Natural killer cell (primary cell): Measurements from ENCODE around the gene PITX3. TPM values are rescaled to one million over a fixed set of nuclear protein-coding genes. Genes with fewer than 3 reads are reported as not detected.

Source experiments
- ATAC-seq, 3 donors: fragments of 150-1000 bp in 2 of 3; fragments of 200-7000 bp in 1 of 3; cut with Tn5 transposase; 1 replicate in 1 of 3; 2 replicates in 2 of 3; pipeline ENCODE4 v1.10.0; 2021; ENCODE audit warnings: mild to moderate bottlenecking in 2 of 3, moderate library complexity in 2 of 3
- DNase-seq, 2 donors: peaks; one replicate each; pipeline versions ENCODE4 v3.0.0 to v3.0.0-alpha.2; 2013 to 2021; ENCODE audit warnings: mixed read lengths in 1 of 2
- H3K27ac ChIP-seq: one replicate; pipeline ENCODE4 v1.5.1; 2013; ENCODE audit warnings: mild to moderate bottlenecking, low read length
- H3K27me3 ChIP-seq: one replicate; pipeline ENCODE4 v1.6.1; 2013; ENCODE audit warnings: low read length; ENCODE audit not compliant: control insufficient read depth, insufficient read depth
- H3K36me3 ChIP-seq: one replicate; pipeline ENCODE4 v1.6.1; 2013; ENCODE audit warnings: low read length; ENCODE audit not compliant: control insufficient read depth, insufficient read depth
- H3K4me1 ChIP-seq: one replicate; pipeline ENCODE4 v1.6.1; 2013; ENCODE audit warnings: low read length; ENCODE audit not compliant: control insufficient read depth, insufficient read depth
- H3K4me3 ChIP-seq: one replicate; pipeline ENCODE4 v1.5.1; 2013; ENCODE audit warnings: low read length
- H3K9me3 ChIP-seq: one replicate; pipeline ENCODE4 v1.6.1; 2013; ENCODE audit warnings: low read length; ENCODE audit not compliant: control insufficient read depth, insufficient read depth
- H3K27ac Mint-ChIP-seq, 2 donors: one replicate each; pipeline ENCODE4 v1.8.0; 2022; ENCODE audit warnings: mild to moderate bottlenecking in 2 of 2, mixed read lengths in 2 of 2, moderate library complexity in 1 of 2
- H3K27me3 Mint-ChIP-seq, 2 donors: one replicate each; pipeline ENCODE4 v1.8.0; 2022; ENCODE audit warnings: low read depth in 2 of 2, mixed read lengths in 2 of 2
- H3K36me3 Mint-ChIP-seq: one replicate; pipeline ENCODE4 v1.8.0; 2022; ENCODE audit warnings: mixed read lengths
- H3K4me1 Mint-ChIP-seq, 2 donors: one replicate each; pipeline ENCODE4 v1.8.0; 2022; ENCODE audit warnings: mixed read lengths in 2 of 2
- H3K4me3 Mint-ChIP-seq: one replicate; pipeline ENCODE4 v1.8.0; 2022; ENCODE audit warnings: mild to moderate bottlenecking, moderate library complexity, mixed read lengths
- H3K9me3 Mint-ChIP-seq, 2 donors: one replicate each; pipeline ENCODE4 v1.8.0; 2022; ENCODE audit warnings: mixed read lengths in 2 of 2
- CTCF ChIP-seq: fragments of 200-600 bp; IDR thresholded peaks from one replicate; pipeline ENCODE4 v1.8.0; 2022; ENCODE audit warnings: antibody characterized with exemption
- WGBS: methylation state at CpG from one replicate; pipeline ENCODE4 v1.1.7; 2013; ENCODE audit warnings: missing lambda C conversion rate; ENCODE audit not compliant: insufficient coverage; 5-methylcytosine and 5-hydroxymethylcytosine counted together
- intact Hi-C: fragments of 100-400 bp; cut with micrococcal nuclease; formaldehyde crosslinking; loops from one replicate; pipeline ENCODE4 v1.14.2; 2022
- total RNA-seq, 4 donors: library from RNA; stranded (reverse); fragments of 120-200 nt in 1 of 4; gene quantifications; one replicate each; pipeline versions ENCODE4 v1.2.3 to v1.2.4, GENCODE V29; 2013 to 2022

Gene PITX3
- total RNA-seq = not detected
- not detected for total RNA-seq (2013)

GRCh38 chr10:102241444-102242117 is at the start of gene PITX3:
Gene PITX3, minus strand, starts transcription at chr10:102241512. Its CDS starts 9,432 bp downstream, at chr10:102232080.
- intact Hi-C loops = loop anchor here (10.0 kb wide), 1 partner anchor 403 kb away; the partner anchor contains the start of gene TRIM8

GRCh38 chr10:102289840-102290239 is 48.5 kb upstream of the PITX3 start:
- Histone ChIP-seq H3K36me3 (peaks cover 3% of the 10 kb centered on the region), H3K27ac (no peak overlapping the region), H3K27me3 (no peaks in the 10 kb centered on the region), H3K4me3 (no peak overlapping the region), H3K9me3 (no peaks in the 10 kb centered on the region), H3K4me1 (no peaks in the 10 kb centered on the region)
- Mint-ChIP-seq H3K4me1 (peaks cover 35 to 40% of the 10 kb centered on the region in 2 donors), H3K27me3 (no peaks in the 10 kb centered on the region), H3K4me3 (no peak overlapping the region), H3K27ac (no peak overlapping the region), H3K36me3 (no peaks in the 10 kb centered on the region), H3K9me3 (no peaks in the 10 kb centered on the region)
- TF ChIP-seq CTCF = no peak
- intact Hi-C loops = no loop called here
- 99% methylated on average over 3 of the region's 3 CpGs for WGBS
- DNase-seq = no peak
- no peak for ATAC-seq

More at GRCh38 chr10:102241444-102242117, at the start of gene PITX3:
- Mint-ChIP-seq H3K9me3 (no peaks in the 10 kb centered on the region), H3K27me3 (peaks cover 23 to 44% of the 10 kb centered on the region in 2 donors), H3K4me1 (peaks cover 32 to 42% of the 10 kb centered on the region in 2 donors), H3K27ac (peak within 1 kb of the TSS in 1 of 2 donors; percentile 9), H3K36me3 (no peaks in the 10 kb centered on the region), H3K4me3 (peak within 1 kb of the TSS; percentile 81)
- Histone ChIP-seq H3K9me3 (no peaks in the 10 kb centered on the region), H3K4me3 (peak within 1 kb of the TSS; percentile 37), H3K36me3 (no peaks in the 10 kb centered on the region), H3K27ac (no peak within 1 kb of the TSS), H3K27me3 (peaks cover 15% of the 10 kb centered on the region), H3K4me1 (peaks cover 31% of the 10 kb centered on the region)
- DNase-seq = peak; percentile 87 to 95
- no peak for TF ChIP-seq CTCF
- WGBS = 3% methylated on average over 57 of the region's 57 CpGs
- ATAC-seq = peak; percentile 67 to 76 (median 69)

GRCh38 chr10:102289356-102289755 is 48.0 kb upstream of the PITX3 start:
- intact Hi-C loops = no loop called here
- no peaks in the 10 kb centered on the region for H3K36me3 Mint-ChIP-seq
- H3K27ac Mint-ChIP-seq = no peak overlapping the region
- no peak for ATAC-seq
- no peaks in the 10 kb centered on the region for H3K27me3 Mint-ChIP-seq
- no peak for TF ChIP-seq CTCF
- H3K9me3 Mint-ChIP-seq = no peaks in the 10 kb centered on the region
- H3K4me3 Mint-ChIP-seq = no peak overlapping the region
- H3K36me3 ChIP-seq = peaks cover 3% of the 10 kb centered on the region
- DNase-seq = no peak
- H3K27me3 ChIP-seq = no peaks in the 10 kb centered on the region
- H3K9me3 ChIP-seq = no peaks in the 10 kb centered on the region
- H3K27ac ChIP-seq = no peak overlapping the region
- no peak overlapping the region for H3K4me3 ChIP-seq
- peaks cover 35 to 45% of the 10 kb centered on the region in 2 donors for H3K4me1 Mint-ChIP-seq
- no peaks in the 10 kb centered on the region for H3K4me1 ChIP-seq
- 100% methylated on average over 2 of the region's 2 CpGs for WGBS
